ENCODE results near the gene TM4SF18.
"Not testable (repeated sequence)": the region's sequence is repeated elsewhere in the genome, so short reads cannot be mapped to it uniquely, and the experiment has no call there.

Gene TM4SF18, protein sequence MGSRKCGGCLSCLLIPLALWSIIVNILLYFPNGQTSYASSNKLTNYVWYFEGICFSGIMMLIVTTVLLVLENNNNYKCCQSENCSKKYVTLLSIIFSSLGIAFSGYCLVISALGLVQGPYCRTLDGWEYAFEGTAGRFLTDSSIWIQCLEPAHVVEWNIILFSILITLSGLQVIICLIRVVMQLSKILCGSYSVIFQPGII

DNA sequence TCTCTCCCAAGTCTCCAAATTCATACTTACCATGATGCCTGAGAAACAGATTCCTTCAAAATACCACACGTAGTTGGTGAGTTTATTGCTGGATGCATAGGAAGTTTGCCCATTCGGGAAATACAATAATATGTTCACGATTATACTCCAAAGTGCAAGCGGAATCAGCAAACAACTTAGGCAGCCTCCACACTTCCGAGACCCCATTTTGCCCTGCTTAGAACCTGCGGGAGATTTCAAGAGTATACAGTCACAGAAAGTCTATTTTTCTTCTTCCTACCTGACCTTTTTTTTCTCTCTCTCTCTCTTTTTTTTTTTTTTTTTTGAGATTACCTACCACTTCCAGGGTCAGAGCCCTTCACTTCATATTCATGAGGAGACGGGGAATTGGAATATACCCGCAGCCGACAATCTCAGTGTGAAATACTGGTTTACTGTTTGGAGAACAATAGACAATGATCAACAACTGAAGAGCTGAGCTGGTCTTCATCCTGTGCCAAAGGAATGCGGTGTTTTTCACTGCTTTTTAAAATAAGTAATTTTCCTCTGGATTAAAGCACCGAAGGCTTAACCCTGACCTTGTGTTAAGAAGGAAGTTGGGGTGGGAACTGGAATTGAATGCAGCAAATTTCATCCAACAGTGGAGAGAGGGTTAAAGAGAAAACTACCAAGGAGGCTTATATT, at the start of gene TM4SF18:
TSS of gene TM4SF18 (minus strand) at position 461 of the 684 bp plus-strand sequence. CDS start at position 207, 254 bp downstream.
- DNase-seq (ENCODE audit: low spot score), result no peak

DNA sequence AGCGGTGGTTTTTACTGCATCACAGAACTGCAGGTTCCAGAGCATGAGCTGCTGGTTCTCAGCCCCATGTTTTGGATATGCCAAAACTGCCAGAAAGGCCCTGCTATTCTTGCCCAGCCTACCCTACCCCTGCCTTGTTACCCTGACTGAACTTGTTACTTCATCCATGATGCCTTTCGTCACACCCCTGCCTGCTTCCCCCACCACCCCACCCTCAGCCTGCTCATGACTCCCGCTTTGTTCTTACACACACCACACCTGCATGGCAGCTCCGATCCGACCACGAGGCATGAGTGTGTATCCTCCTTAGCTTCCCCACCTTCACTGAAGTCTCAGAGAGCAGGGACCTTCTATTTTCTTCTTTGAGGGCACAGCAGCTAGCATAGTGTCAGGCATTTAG, 49.1 kb upstream of the TM4SF18 start:
- DNase-seq (ENCODE audit: low spot score), result no peak

DNA sequence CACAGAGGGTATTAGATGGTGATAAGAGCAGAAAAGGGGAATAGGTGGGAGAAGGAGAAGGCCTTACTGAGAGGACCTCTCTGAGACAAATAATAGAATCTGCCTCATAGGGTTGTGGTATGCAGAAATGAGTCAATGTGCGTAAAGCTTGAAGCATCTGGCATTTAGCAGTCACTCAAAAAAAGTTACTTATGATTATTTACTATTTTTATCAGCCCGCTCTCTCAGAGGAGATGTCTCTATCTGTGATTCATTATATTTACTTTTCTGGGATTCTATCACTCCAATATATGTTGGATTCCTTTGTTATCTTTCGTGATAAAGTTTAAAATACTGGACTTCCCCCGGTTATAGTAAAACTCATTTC, 48.6 kb upstream of the TM4SF18 start:
- DNase-seq (ENCODE audit: low spot score), result no peak

DNA sequence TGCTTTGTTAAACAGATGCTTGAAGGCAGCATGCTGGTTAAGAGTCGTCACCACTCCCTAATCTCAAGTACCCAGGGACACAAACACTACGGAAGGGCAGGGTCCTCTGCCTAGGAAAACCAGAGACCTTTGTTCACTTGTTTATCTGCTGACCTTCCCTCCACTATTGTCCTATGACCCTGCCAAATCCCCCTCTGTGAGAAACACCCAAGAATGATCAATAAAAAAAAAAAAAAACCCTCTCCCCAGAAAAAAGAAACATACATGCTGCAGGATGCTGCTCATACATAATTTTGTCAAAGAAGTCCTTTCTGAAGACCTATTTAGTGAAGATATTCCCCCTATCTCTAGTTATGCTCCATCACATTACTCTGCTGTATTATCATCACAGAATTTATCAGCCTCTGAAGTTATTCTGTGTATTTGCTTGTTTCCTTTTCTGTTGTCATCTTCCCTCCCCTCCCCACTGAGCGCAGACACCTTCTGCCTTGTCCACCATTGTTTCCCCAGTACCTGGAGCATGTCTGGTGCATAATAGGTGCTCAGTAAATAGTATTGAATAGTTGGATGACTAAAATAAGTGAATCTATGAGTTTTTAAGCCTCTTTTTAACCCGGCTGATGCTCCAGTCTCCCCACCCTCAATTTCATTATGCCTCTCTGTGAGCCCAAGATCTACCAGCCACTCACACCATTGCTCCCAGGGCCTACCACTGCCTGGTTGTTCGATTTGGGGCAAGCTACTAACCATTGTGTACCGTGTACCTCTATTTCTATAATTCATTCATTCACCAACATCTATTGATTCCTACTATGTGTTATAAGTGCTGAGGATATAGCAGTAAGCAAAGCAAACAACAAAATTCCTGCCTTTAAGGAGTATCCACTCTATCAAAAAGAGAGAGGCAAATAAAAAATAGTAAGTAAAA, 48.0 kb upstream of the TM4SF18 start:
- DNase-seq (ENCODE audit: low spot score), result no peak

DNA sequence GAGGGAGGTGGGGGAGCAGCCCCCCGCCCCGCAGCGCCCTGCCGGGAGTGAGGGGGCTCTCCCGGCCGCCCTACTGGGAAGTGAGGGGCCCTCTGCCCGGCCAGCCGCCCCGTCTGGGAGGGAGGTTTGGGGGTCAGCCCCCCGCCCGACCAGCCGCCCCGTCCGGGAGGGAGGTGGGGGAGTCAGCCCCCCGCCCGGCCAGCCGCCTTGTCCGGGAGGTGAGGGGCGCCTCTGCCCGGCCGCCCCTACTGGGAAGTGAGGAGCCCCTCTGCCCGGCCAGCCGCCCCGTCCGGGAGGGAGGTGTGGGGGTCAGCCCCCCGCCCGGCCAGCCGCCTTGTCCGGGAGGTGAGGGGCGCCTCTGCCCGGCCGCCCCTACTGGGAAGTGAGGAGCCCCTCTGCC, 46.8 kb upstream of the TM4SF18 start:
- DNase-seq (ENCODE audit: low spot score), result not testable (repeated sequence)

DNA sequence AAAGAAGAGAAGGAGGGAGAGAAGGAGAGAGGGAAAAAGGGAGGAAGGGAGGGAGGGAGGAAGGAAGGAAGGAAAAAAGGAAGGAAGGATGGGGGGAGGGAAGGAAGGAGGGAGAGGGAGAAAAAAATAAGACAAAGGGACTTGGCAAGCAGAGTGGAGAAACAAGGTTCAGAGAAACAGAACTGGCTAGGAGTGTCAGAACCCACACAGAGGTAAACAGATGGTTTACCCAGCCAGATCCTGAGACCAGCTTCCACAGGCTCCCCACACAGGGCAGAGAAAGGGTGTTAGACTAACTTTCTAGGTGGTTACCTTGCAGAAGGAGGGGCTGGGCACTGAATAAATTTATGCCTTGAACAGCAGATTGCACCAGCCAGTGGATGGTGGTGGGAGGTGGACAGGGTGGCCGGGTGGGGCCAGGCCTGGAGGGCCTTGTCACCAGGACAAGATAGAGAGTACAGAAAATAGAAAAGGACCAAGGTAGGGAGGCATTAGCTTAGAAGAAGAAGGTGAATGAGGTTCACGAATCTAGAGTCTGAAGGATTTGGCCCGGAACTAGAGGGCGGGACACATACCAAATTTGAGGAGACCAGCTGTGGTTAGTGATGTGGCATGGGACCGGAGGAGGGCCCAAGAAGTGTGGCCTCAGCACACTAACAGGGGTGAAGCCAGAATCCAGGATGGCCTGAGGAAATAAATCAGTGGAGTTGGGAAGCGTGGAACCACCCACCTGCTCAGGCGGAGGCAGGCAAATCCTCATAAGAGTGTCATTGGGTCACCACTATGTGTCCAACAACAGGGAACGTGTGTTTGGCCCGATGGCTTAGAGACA, 45.3 kb upstream of the TM4SF18 start:
- no peak for DNase-seq (ENCODE audit: low spot score)

DNA sequence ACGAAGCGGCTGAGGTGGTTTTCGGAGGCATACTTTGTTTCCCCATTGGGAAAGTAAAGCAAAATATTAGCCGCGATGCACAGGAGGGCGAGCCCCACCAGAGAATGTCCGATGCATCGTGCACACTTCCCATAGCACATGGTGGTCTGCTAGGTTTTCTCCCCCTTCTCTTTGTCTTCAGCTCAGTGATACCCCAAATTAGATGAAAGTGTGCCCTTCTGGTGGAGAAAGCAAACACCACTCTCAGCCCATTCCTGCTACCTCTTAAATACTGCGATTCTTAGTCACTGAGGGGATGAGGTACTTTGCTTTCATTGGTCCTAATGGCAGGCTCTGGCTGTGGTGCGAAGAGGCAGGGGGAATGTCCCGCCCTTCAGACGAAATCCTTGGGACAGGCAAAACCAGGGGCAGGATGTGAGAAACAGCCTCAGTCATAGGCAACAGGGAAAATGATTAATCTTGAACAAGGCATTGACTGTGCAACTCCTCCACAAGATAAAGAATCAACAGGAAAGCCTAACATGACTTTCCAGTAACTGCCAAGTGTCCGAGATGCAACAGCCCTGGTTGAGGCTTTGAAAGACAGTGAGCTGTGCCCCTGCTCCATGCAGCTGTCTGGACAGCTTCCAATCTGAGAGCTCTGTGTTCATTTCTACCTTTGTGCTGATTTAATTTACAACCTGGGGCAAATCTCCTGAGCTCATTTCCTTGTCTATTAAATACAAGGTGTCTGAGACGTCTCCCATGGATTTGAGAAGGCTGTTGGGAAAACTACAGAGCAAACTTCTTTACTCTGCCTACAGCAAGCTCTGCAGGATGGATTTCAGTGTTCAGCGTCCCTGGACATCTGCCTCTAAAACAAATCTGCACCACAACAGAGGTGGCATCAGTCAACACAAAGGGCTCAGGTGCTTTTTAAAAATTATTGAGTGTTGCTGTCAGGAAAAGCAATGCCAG, 44.2 kb upstream of the TM4SF18 start, which contains the start of gene TM4SF1:
TSS of gene TM4SF1 (minus strand) at position 242 of the 957 bp plus-strand sequence. CDS start at position 140, 102 bp downstream.
- no peak for DNase-seq (ENCODE audit: low spot score)

DNA sequence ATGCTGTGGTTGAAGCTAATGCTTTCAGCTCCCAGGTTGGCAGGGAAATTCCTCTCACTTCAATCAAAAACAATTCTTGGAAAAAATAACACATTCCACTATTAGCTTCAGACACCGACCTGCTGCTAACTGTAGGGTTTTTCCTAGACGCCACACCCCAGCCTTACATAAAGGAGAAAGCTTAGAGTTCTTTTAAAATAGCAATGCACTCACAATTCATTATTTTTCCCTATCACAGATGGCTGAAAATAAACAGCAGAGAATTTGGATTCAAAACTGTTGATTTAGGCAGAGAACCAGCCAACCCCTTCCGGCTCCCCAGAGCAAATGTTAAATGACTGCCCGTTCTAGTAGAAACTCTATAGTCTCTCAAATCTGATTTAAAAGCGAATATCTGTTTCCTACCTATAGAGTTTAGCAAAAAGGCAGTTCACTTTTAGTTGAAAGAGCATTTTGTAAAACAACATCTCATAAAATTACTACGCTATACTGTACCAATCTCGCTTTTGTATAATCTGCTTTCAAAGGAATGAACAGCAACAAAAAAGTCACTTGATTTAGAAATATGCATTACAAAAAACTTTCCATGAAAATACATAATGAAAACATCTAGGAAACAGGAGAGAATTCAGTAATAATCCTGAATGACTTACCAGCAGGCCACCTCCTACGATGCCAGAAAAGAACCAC, 43.4 kb upstream of the TM4SF18 start:
- DNase-seq (ENCODE audit: low spot score), result no peak

DNA sequence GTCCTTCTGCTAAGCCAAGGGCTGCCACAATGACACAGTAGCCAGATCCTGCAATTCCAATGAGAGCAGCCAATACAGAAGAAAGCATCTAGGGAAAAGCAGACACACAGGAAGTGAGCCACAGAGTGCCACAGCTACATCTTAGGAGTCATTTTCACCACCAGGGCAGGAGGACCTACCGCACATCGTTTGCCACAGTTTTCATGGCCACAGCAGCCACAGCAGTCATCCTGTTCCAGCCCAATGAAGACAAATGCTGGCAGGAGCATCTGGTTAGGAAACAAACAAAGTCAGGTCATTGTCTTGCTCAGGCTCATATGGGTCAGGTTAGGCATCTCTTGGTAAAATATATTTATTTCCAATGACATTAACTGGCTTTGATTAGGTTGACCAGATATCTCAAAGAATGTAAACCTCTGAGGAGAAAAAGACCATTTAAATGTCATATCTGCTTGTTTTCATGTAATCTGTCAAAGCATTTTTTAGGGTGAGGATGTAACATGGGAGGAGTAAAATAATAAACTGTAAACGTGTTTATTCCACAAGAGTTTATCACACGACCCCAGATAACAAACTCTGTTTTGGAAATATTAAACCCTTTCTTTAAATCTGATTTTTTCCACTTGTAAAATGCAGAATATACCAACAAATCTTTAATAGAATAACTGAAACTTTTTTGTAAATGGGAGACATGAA, 42.2 kb upstream of the TM4SF18 start:
- DNase-seq (ENCODE audit: low spot score), result no peak

DNA sequence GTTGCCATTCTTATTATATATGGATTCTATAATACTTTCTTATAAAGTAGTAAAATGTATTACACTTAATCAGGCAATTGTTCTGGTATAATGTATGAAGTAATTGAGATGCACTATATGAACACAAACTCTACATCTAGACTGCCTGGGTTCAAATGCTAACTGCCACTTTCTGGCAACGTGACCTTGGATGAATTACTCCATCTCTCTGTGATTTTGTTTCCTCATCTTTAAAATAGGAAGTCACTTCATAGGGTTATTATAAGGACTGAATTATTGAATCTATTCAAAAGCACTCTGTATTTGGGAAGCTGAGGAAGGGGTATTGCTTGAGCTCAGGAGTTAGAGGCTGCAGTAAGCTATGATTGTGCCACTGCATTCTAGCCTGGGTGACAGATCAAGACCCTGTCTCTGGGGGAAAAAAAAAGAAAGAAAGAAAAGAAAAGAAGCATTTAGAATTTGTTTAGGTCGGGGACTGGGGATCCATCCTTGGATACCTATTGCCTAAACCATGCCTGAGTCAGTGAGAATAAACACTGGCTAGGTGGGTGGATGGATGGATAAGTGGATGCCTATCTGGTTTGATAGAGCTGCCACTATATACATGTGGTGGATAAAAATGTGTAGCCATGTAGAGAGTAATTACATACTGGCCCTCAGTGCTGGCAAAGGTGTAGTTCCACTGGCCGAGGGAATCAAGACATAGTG, 41.5 kb upstream of the TM4SF18 start:
- DNase-seq (ENCODE audit: low spot score), result no peak

DNA sequence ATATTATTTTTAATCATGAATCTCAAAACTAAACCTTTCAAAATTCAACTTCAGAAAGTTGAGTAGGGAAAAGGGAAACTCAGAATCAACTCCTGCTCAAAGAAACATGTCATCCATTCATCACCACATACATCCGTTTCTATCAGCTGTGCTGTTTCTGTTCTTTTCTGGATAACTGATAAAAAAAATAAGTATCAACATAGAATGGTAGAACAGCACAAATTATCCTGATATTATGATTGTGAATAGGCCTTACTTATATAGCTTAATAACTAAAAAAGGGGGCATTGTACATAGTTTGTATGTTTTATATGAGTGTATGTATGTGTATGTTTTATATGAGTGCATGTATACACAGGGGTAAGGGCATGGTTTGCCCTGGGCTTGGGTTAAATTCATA, 41.0 kb upstream of the TM4SF18 start:
- DNase-seq (ENCODE audit: low spot score), result no peak

DNA sequence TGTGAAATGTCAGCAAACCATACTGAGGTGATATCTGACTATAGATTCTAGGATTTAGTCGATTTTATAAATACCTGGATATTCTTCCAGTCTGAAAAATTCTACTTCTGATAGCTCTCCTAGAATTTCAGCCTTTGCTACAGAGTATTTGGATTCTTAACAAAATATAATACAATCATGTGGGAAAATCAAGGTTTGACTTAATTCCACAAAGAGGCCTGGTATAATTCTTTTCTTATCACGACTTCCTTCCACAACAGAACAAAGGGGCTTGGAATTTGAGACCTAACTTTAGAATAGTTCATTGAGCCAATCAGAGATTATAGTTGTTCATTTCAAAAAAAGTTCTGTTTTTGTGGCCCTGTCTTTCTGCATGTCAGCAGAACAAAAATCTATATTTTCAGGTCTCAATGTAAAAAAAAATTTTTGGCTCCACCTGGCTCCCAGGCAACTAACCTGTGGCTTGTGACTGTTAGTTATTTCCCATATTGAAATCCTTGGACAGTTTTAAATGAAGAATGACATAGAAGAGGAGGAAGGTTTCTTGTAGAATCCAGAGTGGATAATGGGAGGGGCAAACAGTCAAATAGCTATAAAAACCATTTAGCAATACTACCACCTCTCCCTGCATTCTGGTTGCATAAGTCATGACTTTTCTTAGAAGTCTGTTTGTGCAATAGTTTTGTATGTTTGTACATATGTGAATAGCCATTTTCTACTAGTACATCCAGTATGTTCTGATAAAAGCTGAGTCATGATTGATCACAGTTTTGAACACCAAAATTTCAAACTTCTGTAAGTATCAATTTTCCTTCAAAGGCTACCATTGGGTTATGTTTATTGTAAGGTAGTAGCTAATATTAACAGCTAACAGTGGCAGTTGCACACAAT, 40.0 kb upstream of the TM4SF18 start:
- no peak for DNase-seq (ENCODE audit: low spot score)

DNA sequence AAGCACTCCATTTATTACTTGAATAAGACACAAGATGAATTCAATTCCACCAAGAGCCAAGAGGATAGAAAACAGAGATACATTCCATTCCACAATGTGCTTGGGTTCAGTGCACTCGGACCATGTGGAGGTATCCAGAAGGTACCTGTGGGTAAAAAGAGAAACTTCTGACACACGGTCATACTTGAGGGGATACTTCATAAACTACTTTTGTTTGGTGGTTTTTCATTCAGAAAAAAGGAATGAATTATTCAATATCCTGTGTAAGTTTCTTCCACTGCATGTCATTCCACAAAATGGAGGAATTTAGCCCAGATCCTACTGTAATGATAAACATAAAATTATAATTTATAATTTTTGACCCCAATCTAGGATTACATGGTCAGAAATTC, 38.3 kb upstream of the TM4SF18 start:
- no peak for DNase-seq (ENCODE audit: low spot score)

DNA sequence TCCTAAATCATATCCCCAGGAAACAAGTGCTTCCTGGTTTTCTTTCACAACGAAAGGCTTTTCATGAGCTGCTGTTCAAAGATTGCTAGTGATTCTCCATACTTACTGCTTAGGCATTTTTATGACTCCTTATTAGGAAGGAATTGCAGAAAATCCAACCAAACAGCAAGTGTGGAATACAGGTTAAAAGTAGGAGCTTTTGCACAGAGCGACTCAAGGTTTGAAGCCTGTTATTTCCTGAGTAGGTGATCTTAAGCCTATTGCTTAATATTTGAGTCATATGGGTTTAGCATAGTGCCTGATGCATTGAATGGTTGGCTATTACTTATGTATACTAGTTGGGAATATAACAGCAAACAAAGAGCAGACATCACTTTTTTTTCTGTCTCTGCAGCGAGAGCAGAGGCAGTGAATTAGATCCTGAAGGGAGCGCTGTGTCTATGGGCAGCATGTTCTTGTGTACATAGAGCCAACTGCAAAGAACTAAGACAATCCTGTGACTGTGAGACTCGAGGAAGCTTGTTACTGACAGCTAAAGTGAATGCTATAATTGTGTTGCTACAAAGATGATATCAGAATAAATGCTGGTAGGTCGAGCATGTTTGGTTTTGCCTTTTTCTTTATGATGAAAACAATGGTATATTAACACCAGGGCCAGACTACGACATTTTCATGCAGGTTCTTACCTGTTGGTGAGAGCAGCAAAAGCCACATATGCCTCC, 37.7 kb upstream of the TM4SF18 start:
- no peak for DNase-seq (ENCODE audit: low spot score)

DNA sequence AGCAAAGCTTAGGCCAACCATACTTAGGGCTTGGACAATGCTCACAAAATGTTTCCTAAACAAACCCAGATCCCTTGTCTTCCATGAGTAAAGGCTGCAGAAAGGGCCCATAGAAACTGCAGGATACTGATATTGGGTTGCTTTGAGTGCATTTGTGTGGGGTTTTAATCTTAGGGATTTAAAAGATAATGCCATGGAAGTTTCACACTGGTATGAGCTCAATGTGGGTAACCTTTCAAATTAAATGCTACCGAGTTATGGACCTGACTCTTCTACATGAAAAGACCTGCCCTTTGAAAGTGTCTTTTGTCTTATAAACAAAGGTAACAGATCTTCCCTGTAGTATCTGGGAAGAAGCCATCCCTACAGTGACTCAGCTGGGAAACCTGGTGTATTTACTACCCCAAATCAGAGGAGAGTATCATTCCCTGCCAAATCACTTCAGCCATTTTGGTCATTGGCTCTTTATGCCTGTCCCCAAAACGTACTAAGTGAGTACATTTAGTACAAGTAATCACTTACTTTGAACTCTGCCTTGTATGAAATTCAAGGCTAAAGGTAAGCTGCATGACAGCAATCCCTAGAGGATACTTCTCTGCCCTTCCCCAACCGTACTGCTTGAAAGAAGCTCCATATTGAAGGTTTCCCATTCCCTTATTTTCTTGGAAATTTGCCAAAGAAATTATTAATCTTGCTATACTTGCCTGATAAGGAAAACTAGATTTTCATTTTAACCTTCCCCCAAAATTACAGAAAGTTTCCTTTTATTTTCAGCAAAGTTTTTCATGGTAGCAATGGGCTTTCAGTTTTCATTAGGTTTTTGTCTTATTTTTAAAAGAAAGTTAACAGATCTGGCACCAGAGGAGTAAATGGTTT, 36.8 kb upstream of the TM4SF18 start:
- DNase-seq (ENCODE audit: low spot score), result no peak
